HG03280 (cell line): ENCODE data around the gene AKT2.

ENCODE experiments used
- ATAC-seq: cut with Tn5 transposase; IDR thresholded peaks from one replicate; pipeline ENCODE4 v1.9.1; 2021; ENCODE audit warnings: mild to moderate bottlenecking, moderate library complexity; ENCODE audit not compliant: unreplicated experiment

AKT2 gene

DNA sequence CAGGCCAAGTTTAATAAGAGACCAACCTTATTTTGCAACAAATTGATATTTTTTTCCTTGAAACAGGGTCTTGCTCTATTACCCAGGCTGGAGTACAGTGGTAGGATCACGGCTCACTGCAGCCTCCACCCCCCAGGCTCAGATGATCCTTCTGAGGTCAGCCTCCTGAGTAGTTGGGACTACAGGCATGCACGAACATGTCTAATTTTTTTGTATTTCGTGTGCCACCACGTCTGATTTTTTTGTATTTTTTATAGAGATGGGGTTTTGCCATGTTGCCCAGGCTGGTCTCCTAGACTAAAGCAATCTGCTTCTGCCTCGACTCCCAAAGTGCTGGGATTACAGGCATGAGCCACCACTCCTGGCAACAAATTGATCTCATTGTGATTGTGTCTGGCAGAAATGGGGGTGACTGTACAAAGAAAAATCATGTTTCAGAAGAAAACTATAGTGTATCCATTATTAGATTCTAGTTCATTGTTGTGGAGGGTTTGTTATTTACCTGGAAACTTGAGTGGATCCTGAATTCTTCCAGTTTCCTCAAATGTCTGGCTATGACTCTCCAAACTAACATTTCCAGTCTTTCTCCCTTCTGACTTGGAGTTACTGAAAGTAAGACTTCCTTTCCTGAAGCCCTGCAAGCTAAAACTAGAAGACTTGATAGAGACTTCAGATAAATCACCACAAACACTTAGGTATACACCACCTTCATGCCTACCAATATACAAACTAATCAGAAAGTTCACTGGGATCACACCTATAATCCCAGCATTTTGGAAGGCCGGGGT is 17.3 kb upstream of the AKT2 start:
- no peak for ATAC-seq

DNA sequence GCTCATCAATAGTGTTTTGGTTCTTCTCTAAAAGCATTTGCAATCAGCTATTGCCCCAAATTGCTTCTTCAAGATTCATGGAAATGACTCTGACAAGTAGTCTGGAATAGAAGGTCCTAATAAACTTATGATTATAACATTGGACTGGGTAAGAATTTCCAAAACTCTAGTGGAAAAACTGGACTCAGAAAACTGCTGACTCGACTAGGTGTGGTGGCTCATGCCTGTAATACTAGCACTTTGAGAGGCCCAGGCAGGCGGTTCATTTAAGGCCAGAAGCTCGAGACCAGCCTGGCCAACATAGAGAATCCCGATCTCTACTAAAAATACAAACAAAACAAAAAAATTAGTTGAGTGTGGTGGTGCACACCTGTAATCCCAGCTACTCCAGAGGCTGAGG is 15.5 kb upstream of the AKT2 start:
- no peak for ATAC-seq

DNA sequence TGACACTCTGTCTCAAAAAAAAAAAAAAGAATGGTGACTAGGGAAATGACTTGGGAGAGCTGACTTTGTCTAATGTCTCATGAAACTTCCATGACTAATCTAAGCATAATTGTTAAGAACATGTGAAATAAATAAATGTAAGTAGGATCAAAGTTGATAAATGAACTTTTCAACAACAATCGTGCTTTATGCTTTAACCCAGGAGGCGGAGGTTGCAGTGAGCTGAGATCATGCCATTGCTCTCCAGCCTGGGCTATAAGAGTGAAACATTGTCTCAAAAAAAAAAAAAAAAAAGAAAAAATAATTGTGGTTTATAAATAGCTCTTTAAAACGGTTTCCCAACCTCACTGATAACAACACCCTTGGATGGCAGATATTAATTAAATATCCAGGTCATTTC is 12.9 kb upstream of the AKT2 start:
- ATAC-seq = no peak

DNA sequence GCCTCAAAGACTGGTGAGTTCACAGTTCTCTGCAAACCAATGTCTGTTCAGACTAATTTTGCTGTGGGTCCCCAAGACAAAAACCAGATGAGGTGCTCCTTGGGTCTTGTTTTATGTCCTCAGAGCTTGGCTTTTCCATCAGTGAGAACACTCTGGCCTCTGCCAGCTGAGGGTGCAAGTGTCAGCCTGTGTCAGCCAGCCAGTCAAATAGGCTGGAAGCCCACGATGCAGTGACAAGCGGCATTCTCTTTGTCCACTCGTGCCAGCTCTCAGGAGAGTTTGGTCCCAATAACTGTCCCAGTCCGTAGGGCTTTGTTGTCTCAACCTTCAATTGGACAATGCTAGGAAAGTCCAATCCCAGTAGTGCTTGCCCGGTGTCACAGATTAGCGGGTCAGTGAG is 9.4 kb upstream of the AKT2 start:
- no peak for ATAC-seq

DNA sequence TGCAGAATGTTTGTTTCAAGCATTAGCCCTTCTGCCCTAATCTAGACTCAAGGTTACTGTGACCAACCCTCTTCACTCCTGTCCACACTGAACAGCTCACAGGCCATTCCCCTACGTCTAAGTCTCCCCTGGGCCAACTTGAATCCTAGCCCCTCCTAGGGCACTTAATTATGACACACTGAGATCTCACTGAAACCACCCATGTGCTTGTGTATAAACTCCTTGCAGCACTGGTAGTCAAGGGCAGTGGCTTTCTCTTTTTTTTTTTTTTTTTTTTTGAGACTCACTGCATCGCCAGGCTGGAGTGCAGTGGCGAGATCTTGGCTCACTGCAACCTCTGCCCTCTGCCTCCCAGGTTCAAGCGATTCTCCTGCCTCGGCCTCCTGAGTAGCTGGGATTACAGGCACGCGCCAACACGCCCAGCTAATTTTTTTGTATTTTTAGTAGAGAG is 1.9 kb upstream of the AKT2 start:
- ATAC-seq = no peak

DNA sequence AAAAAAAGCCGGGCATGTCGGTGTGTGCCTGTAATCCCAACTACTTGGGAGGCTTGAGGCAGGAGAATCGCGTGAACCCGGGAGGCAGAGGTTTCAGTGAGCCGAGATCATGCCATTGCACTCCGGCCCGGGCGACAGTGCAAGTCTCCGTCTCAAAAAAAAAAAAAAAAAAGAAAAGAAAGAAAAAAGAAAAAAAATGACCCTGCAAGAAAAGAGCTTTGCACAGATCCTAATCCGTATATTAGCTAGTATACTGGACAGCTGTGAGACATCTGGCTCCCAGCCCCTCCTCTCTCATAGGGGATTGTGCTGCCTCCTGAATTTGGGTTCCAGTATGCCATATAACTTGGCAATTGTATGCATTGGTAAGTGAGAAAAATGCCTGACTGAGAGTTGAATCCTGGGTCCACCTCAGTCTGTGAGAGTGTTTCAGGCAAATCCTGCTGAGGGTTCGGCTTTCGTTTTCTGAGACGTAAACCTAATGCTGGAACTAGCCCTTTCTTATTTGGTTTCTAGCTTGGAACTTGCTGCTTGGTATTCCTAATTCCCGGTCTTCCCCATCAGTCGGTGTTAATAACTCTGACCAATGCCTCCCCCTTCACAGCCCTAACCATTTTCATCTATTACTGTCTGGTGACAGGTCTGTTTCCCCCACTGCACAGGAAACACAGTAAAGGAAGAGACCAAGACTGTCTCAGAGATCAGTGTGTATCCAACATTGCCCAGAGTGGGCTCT is 1.3 kb upstream of the AKT2 start:
- no peak for ATAC-seq

DNA sequence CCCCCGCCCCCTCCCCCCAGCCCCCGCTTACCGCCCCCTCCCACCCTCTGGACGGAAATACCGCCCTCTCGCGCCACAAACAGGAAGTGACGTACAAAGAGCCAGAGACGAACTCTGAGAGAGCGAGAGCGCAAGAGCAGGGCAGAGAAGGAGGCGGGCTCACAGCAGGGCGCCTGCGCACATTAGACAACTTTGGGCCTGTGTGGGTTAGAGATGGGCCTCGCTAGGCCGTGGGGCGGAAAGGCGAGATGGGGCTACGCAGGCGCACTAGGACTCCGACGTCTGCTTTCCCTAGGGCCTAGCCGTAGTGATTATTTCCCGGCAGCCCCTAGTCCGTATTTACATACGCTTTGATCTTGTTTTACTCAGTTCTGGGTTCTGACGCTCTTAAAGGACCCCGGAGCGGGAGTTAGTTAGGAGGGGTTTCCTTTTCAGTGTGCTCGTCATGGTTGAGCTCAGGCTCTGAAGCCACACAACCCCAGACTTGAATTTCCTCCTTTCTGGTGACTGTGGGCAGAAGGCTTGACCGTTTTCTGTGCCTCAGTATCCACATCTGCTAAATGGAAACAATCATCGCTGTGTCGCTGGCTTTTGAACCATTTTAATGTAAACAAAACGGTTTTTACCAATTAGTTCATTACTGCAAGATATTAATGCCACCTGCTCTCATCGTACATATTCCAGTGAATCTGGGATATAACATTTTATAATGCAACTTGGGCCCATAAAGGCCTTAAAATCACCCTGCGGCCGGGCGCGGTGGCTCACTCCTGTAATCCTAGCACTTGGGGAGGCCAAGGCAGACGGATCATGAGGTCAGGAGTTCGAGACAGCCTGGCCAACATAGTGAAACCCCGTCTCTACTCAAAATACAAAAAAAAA is 449 bp upstream of the AKT2 start:
- ATAC-seq = peak; percentile 84

DNA sequence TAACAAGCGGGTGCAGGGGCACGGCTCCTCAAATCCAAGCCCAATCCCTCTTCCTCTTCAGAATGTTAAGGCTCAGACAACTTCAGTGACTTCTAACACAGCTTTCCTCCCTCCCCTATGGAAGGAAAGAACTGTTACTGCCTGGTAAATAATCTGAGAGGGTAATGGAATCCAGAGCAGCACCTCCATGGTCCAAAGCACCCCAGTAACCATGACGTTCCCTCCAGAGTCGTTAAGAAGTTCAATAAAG is 969 bp downstream of the AKT2 start:
- ATAC-seq = no peak

DNA sequence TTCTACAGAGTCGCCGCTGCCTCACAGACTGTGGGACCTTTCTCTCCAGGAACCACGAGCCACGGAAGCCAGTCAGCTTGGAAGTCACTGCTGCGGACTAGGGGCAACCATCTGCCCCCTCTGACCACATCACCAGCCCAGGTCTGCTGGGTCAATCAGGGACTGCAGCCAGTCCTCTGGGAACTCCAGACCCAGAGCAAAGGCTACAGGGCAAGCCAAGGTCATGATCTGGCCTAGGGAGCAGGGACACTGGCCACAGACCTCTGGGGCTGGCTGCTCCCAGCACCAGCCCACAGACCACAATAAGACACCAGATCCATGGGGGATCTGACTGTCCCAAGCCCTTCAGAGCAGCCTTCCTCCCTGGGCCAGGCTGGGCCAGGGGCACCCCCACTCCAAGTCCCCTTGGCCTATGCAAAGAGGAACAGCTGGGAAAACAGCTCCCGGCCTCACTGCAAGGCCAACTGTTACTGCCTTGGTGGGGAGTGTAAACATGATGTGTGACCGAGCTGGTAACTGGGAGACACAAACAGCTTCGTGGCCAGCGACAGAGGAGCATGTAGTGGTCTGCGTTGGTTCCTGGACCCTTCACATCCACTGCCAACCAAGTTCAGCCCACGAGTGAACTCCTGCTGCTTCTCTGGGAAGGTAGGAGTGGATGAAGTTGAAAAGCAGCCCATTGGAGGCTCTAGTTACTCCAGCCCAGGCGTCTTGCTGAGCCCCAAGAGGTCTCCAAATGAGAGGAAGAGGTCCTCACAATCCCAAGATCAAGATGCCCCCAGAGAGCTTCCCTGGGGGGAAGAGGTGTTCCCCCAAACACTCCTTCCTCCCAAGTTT is 1.5 kb downstream of the AKT2 start:
- ATAC-seq = no peak

DNA sequence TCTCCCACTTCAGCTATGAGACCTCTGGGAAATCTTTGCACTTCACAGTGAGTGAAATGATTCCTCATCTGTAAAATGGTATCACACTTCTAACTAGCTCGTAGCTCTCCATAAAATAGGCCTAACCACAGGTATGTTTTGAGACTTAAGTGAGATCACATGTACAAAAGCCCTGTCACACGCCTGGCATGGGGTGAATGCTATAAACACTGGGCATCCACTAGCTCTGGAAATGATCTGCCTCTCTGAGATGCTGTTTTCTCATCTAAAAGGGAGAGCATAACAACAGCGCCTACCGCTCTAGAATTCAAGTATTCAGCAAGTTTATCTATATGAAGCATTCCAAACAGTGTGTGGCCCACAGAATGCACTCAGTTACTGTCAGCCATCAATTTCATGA is 2.2 kb downstream of the AKT2 start:
- no peak for ATAC-seq

DNA sequence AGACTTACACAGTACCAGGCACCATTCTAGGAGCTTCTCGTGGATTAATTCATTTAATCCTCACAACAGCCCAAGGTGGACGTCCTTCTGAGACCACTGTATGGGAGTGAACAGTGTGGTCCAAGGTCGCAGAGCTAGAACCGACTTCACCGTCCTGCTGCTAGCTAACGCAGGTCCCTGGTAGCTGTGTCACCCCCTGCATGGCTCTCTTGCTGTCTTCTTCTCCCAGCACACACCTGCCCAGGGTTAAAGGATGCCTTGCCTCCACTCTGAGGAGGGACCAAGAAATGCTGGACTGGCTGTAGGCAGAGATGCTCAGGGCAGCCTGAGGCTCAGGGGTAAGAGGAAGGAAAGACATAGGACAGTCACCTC is 3.0 kb downstream of the AKT2 start:
- ATAC-seq = no peak

DNA sequence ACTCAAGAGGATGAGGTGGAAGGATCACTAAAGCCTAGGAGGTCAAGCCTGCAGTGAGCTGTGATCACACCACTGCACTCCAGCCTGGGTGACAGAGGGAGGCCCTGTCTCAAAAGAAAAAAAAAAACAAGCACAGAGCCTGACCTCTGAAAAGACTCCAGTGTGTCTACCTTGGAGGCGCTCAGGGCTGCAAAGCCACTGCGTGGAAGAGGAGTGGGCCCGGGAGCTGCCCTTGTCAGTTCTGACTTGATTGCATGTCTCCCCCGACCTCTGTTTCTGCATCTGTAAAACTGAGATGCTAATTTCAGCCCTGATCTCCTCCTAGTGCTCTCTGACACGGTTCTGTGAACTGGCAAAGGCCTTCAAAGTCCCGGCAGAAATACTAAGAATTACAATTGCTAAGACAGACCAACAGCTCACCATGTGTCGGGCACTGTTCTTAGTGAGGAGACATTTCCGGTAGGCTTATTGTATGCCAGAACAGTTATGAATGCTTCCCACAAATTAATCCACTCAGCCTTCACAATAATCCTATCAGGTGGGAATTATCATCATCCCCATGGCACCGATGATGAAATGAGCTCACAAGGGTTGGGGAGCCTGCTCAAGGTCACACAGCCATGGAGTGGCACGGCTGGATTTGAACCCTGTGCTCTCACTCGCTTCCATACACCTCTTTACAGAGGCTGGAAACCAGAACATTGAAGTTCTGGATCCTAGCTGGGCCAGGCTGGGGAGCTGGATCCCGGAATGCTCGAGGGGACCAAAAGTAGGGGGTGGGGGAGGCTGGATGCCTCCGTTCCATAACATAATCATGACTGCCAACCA is 3.5 kb downstream of the AKT2 start:
- no peak for ATAC-seq

DNA sequence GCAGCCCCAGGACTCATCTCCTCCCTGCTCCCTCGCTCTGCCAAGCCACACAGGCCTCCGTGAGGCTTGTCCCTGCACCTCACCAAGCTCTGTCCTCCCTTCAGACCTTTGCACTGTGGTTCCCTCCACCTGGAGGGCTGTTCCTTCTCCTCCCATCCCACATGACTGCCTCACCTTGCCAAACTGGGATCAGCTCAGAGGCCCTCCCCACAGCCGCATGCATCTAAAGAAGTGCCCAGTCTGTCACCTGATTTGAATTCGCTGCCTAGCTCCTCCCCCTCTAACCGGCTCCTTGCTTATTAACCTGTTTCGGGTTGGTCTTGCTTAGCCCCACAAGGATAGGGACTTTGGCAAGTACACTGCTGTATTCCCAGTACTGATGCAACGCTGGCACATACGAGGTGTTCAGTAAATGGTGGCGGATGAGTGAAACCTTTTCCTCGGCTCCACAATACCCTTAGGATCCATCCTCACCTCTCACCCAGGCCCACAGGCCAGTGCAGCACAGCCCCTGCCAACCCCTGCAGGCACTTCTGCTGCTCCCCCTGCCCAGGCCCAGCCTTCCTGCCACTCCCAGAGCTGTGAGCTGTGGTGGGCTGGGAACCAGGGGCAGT is 4.4 kb downstream of the AKT2 start:
- ATAC-seq = no peak

DNA sequence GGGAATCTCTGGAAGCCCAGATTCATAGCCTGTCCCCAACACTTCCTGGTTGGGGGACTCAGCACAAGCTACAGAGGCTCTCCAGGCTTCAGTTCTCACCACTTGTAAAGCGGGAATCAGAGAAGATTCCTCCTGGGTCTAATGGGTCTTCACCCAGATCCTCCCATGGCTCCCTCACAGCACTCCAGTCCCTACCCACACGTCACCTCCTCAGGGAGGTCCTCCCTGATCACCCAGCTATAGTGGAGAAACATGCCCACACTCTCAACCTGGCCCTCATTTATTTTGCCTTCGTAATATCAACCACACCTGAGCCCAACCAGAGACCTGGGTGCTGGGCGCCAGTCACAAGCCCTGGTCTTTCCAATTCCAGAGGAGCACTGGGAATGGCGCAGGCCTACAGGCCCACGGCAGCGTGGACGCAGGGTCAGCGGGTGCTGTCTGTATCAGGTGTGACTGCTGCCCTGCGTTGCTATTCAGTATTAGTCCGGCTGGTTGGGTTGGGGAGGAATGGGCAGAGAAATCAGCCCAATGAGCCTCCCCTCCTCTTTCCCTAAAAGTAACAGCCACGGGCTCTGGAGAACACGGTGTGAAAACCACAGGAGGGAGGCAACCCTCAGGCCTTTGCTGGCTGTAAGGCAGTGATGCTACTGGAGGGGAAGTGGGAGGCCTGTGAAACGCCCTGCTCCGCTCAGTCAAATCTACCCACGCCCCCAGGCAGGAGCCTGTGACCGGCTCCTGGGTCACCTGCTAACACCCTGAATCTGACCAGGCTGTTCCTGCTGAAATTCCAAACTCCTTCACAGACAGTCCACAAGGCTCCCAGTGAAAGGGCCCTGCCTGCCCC is 5.2 kb downstream of the AKT2 start:
- no peak for ATAC-seq

DNA sequence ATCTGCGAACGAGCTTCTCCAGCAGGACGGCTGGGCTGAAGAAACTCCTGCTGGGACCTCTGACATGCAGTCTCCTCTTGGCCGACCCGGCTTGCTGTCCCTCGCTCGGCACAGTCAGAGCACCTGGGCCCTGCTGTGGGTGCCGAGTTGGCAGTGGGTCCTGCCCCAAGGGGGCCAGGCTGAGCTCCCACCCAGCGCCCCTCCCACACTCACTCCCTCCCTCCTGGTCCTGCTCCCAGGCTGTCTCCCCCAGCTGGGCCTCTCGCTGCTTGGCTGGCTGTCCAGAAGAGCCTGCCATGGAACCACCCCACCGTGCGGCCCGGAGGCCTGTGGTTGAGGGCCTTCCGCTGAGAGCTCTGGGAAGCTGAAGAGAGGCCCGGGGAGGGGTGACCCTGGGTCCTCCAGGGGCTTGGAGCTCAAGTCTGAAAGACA is 6.0 kb downstream of the AKT2 start:
- ATAC-seq = no peak

DNA sequence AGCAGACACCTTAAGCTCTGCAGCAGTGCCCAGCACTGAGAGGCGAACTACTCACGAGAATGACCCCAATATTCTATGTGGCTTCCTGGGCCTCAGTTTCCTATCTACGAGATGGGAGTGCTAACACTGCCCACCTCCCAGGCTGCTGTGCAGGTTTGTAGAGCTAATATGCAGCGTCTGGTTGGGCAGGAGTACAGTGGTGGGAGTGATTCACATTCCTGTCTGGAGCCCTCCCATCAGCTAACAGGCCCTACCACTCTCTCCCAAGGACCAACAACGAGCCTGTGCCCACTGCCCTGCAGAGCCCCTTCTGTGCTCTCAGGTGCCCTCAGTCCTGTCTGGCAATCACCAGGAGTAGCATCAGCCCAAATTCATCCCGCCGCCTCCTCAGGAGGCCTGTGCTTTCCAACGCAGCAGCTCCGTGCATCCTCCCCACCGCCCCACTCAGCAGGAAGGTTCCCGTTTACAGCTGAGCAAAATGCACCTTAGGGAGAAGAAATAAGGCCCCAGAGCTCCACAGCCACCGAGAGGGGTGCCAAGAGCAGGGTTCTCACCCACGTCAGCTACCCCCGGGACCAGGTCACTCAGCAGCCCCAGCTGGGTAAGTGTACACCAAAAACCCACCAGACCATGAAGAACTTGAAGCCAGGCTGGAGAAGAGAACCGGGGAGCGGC is 6.6 kb downstream of the AKT2 start:
- ATAC-seq = no peak

DNA sequence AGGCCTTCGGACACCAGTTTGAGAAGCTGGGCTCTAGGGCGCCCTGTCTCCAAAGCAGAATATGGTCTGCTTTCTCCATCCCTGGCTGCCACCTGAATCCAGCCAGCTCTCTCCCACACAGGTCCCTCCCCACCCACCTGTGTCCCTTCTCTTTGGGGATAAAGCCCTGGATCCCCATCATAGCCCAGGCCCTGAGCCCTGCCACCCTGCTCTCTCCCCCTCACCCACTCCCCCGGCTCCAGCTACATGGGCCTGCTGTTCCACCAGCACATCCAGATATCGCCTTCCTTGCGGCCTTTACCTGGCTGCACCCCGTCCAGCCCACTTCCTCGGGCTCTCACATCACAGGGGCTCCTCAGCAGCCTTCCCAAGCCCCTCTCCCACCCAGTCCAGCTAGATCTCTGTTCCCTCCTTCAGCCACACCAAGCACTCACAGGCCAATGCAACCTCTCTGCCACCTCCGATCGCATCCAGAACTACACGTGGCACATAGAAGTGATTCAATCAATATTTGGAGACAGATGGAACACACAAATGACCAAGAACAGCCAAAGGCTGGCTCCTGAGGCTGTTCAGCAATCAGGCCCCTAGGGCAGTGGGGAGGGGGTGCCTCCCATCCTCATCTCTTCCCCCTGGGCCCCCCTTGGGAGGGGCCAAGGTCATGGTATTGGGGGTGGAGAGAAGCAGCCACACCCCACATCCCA is 7.6 kb downstream of the AKT2 start:
- ATAC-seq = no peak
